PC-9 (cell line): ENCODE measurements around the gene ITPR3. TPM values are rescaled to one million over a fixed set of nuclear protein-coding genes. Genes with fewer than 3 reads are reported as not detected.

Source experiments
- BruUV-seq: library from RNA; stranded (reverse); fragments of 400-500 nt; replicated peaks from 2 replicates; lab custom pipeline; 2021; lab: Mats Ljungman, UMichigan
- CTCF ChIA-PET: fragments of 300-600 bp; sonication (Branson Sonifier 250); formaldehyde crosslinking; loops from one replicate; lab custom pipeline; 2022; ENCODE audit warnings: antibody characterized with exemption; lab: Charles Lee
- POLR2A ChIA-PET: fragments of 300-600 bp; sonication (Branson Sonifier 250); formaldehyde crosslinking; loops from one replicate; lab custom pipeline; 2022; ENCODE audit warnings: antibody characterized with exemption; ENCODE audit not compliant: unreplicated experiment; lab: Charles Lee
- DNase-seq, 2 experiments: peaks; one replicate each; pipeline versions ENCODE4 v3.0.0 to v3.0.0-alpha.2; 2015 to 2022; ENCODE audit warnings: mixed read lengths in 1 of 2
- H2AFZ ChIP-seq: fragments of 200-600 bp; sonication (generic); 2 replicates; pipeline ENCODE4 v1.8.1; 2017; ENCODE audit warnings: antibody characterized with exemption
- H3F3A ChIP-seq: fragments of 200-600 bp; sonication (generic); 2 replicates; pipeline ENCODE4 v1.8.1; 2017; ENCODE audit warnings: antibody characterized with exemption, mild to moderate bottlenecking, low read depth; ENCODE audit not compliant: insufficient read depth
- H3K27ac ChIP-seq: fragments of 200-600 bp; sonication (generic); 2 replicates; pipeline ENCODE4 v1.6.1; 2016; ENCODE audit warnings: mixed run types
- H3K27me3 ChIP-seq: fragments of 200-600 bp; sonication (generic); 2 replicates; pipeline ENCODE4 v1.6.1; 2016; ENCODE audit warnings: low read depth, mixed run types; ENCODE audit not compliant: insufficient read depth
- H3K36me3 ChIP-seq: fragments of 200-600 bp; sonication (generic); 2 replicates; pipeline ENCODE4 v1.6.1; 2016; ENCODE audit warnings: low read depth, mixed run types
- H3K4me1 ChIP-seq: fragments of 200-600 bp; sonication (generic); replicated peaks from 2 replicates; pipeline ENCODE4 v1.6.1; 2016; ENCODE audit warnings: mixed run types; ENCODE audit not compliant: insufficient read depth
- H3K4me2 ChIP-seq: fragments of 200-600 bp; sonication (generic); 2 replicates; pipeline ENCODE4 v1.6.1; 2017; ENCODE audit warnings: mixed run types
- H3K4me3 ChIP-seq: fragments of 200-600 bp; sonication (generic); 2 replicates; pipeline ENCODE4 v1.6.1; 2016; ENCODE audit warnings: mixed run types
- H3K79me2 ChIP-seq: fragments of 200-600 bp; sonication (generic); 2 replicates; pipeline ENCODE4 v1.6.1; 2017; ENCODE audit warnings: low read depth, mixed run types
- H3K9me2 ChIP-seq: fragments of 200-600 bp; sonication (generic); 2 replicates; pipeline ENCODE4 v1.8.1; 2017; ENCODE audit warnings: mild to moderate bottlenecking; ENCODE audit not compliant: insufficient read depth
- H3K9me3 ChIP-seq: fragments of 200-600 bp; sonication (generic); 2 replicates; pipeline ENCODE4 v1.8.1; 2016; ENCODE audit warnings: low read depth; ENCODE audit not compliant: insufficient read depth
- H4K20me1 ChIP-seq: fragments of 200-600 bp; sonication (generic); 2 replicates; pipeline ENCODE4 v1.8.1; 2017; ENCODE audit not compliant: insufficient read depth
- CTCF ChIP-seq: fragments of 200-600 bp; sonication (generic); conservative IDR thresholded peaks from 2 replicates; pipeline ENCODE4 v1.6.1; 2017; ENCODE audit warnings: mixed run types, antibody characterized with exemption, mild to moderate bottlenecking, moderate library complexity
- EZH2 ChIP-seq: fragments of 200-600 bp; sonication (generic); IDR thresholded peaks from 2 replicates; pipeline ENCODE4 v1.8.0; 2017; ENCODE audit warnings: antibody characterized with exemption, low read depth
- intact Hi-C: fragments of 100-400 bp; cut with micrococcal nuclease; formaldehyde crosslinking; loops from one replicate; pipeline ENCODE4 v1.10.0; 2022; ENCODE audit not compliant: unreplicated experiment
- total RNA-seq: library from RNA; stranded (reverse); gene quantifications from 2 replicates; pipeline ENCODE4 v1.2.3, GENCODE V29; 2021

Gene ITPR3
- total RNA-seq, 1 experiment from 2014 or later: 86.9 TPM

GRCh38 chr6:33652002-33652401 lies 30.9 kb downstream of the ITPR3 start:
- H4K20me1 ChIP-seq: peaks cover 27% of the 10 kb centered on the region
- H3K4me1 ChIP-seq: no peaks in the 10 kb centered on the region
- BruUV-seq: no TSS peak
- DNase-seq: no peak
- no peak overlapping the region for H2AFZ ChIP-seq
- H3K27me3 ChIP-seq: no peaks in the 10 kb centered on the region
- H3K4me3 ChIP-seq: no peak overlapping the region
- H3K4me2 ChIP-seq: no peak overlapping the region
- H3F3A ChIP-seq: peaks cover 21% of the 10 kb centered on the region
- CTCF ChIA-PET: no interaction called here
- intact Hi-C loops: no loop called here
- H3K36me3 ChIP-seq: peaks cover 4% of the 10 kb centered on the region; the same call in 1 of the 2 replicates
- peaks cover 17% of the 10 kb centered on the region for H3K79me2 ChIP-seq
- no peaks in the 10 kb centered on the region for H3K9me3 ChIP-seq
- H3K9me2 ChIP-seq: no peaks in the 10 kb centered on the region
- TF ChIP-seq CTCF (no peak), EZH2 (no peak)
- no peak overlapping the region for H3K27ac ChIP-seq
- POLR2A ChIA-PET: interaction anchor here (0.6 kb wide), 1 partner anchor 956 kb away, joined by 9 read pairs; no protein-coding TSS in a partner anchor

- intact Hi-C loops: no loop called here
- H4K20me1 ChIP-seq: peaks cover 8% of the 10 kb centered on the region
- no peak overlapping the region for H3K4me3 ChIP-seq
- DNase-seq: no peak
- no peaks in the 10 kb centered on the region for H3K4me1 ChIP-seq
- no peaks in the 10 kb centered on the region for H3K9me3 ChIP-seq
- H3K79me2 ChIP-seq: peaks cover 9% of the 10 kb centered on the region; the same call in 1 of the 2 replicates
- H2AFZ ChIP-seq: no peak overlapping the region
- no TSS peak for BruUV-seq
- H3K9me2 ChIP-seq: no peaks in the 10 kb centered on the region
- H3K27ac ChIP-seq: no peak overlapping the region
- H3K27me3 ChIP-seq: no peaks in the 10 kb centered on the region
- peaks cover 10% of the 10 kb centered on the region for H3K36me3 ChIP-seq
- peaks cover 16% of the 10 kb centered on the region for H3F3A ChIP-seq
- TF ChIP-seq EZH2: no peak
- H3K4me2 ChIP-seq: no peak overlapping the region
- POLR2A ChIA-PET: no interaction called here
- CTCF ChIA-PET: no interaction called here
Observed at GRCh38 chr6:33654831-33655554, 33.9 kb downstream of the ITPR3 start.

GRCh38 chr6:33656844-33657243 lies 35.7 kb downstream of the ITPR3 start:
- ChIA-PET CTCF (no interaction called here), POLR2A (no interaction called here)
- Histone ChIP-seq H2AFZ (no peak overlapping the region), H3K9me2 (no peaks in the 10 kb centered on the region), H3K27ac (no peak overlapping the region), H3K79me2 (peaks cover 9% of the 10 kb centered on the region; the same call in 1 of the 2 replicates), H3K4me3 (no peak overlapping the region), H3K36me3 (peaks cover 13% of the 10 kb centered on the region), H4K20me1 (peaks cover 2% of the 10 kb centered on the region; the same call in 1 of the 2 replicates), H3K4me2 (no peak overlapping the region), H3K27me3 (no peaks in the 10 kb centered on the region), H3F3A (peaks cover 19% of the 10 kb centered on the region), H3K4me1 (no peaks in the 10 kb centered on the region), H3K9me3 (no peaks in the 10 kb centered on the region)
- TF ChIP-seq EZH2 (no peak), CTCF (no peak)
- no peak for DNase-seq
- intact Hi-C loops: no loop called here
- BruUV-seq: no TSS peak
